ENCODE data around the gene ASPHD2. TPM values are rescaled to one million over a fixed set of nuclear protein-coding genes. Genes with fewer than 3 reads are reported as not detected.

Gene ASPHD2
- total and polyA plus RNA-seq, 8 donors, result 0.45 to 48.4 (median 3.9) TPM

DNA sequence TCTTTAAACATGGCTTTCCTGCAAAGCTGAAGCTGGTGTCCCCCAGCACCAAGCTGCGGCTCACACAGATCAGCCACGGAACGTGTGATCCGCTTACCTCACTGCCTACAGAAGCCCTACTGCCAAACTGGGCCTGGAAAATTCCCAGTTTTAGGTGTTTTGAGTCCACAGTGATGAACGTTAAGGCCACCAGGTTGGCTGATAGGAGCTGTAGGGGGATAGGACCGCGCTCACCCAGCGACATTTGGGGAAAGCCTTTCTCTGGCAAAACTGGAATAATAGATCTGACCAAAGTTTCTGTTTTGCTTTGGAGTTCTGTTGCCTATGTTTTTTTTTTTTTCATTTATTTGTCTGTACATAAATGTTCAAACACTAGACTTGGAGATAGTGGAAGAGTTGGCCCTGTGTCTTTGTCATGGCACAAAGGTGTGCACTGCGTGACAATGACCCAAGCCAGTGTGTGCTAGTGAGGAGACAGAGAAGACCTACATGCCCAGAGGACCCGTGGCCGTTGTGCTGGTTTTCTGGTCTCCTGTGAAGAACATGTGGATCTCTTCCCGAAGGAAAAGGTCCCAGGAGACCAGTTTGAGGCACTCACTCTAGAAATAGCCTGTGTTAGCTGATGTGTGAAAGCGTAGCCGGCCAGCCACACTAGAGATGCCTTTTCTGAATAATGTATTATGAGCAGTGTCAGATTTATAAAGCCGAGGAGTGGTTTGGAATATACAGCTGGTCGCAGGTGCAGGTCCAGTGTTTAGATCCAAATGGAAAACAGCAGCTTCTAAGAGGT is 15.0 kb downstream of the ASPHD2 start:
- Histone ChIP-seq H3K27ac (no peak overlapping the region), H3K27me3 (no peaks in the 10 kb centered on the region), H3K4me1 (peaks cover 0 to 17% (median 1%) of the 10 kb centered on the region in 4 donors), H3K9me3 (no peaks in the 10 kb centered on the region), H3K36me3 (peaks cover 0 to 14% (median 9%) of the 10 kb centered on the region in 4 donors), H3K4me3 (no peak overlapping the region)
- TF ChIP-seq POLR2A (IDR thresholded peaks at IDR 0.05), result no peak
- TF ChIP-seq POLR2AphosphoS5 (IDR thresholded peaks at IDR 0.05), result no peak
- TF ChIP-seq, protein P1, sequence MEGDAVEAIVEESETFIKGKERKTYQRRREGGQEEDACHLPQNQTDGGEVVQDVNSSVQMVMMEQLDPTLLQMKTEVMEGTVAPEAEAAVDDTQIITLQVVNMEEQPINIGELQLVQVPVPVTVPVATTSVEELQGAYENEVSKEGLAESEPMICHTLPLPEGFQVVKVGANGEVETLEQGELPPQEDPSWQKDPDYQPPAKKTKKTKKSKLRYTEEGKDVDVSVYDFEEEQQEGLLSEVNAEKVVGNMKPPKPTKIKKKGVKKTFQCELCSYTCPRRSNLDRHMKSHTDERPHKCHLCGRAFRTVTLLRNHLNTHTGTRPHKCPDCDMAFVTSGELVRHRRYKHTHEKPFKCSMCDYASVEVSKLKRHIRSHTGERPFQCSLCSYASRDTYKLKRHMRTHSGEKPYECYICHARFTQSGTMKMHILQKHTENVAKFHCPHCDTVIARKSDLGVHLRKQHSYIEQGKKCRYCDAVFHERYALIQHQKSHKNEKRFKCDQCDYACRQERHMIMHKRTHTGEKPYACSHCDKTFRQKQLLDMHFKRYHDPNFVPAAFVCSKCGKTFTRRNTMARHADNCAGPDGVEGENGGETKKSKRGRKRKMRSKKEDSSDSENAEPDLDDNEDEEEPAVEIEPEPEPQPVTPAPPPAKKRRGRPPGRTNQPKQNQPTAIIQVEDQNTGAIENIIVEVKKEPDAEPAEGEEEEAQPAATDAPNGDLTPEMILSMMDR (IDR thresholded peaks at IDR 0.05), result no peak
- no peak for TF ChIP-seq EP300 (IDR thresholded peaks at IDR 0.05)
- intact Hi-C loops (cut with DNase I; ENCODE audit: low total_unique reads), result no loop called here
- whole genome bisulfite sequencing, 5 donors, result 88 to 92% (median 90%) methylated on average over 16 of the region's 16 CpGs
- no peak for DNase-seq

DNA sequence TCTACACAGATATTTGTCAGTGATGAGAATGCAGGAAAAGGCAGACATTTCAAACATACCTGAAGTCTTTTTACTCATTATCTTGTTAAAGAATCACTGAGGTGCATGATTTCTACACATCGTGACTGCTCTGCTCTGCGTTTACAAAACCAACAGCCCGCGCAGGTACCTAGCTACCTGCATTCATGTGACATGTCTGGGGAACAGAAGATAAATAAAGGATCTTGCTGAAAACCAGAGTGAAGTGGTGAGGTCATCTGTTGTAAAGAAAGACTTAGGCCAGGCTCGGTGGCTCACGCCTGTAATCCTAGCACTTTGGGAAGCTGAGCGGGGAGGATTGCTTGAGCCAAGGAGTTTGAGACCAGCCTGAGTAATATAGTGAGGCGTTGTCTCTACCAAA is 15.7 kb downstream of the ASPHD2 start:
- intact Hi-C loops (cut with DNase I; ENCODE audit: low total_unique reads), result no loop called here
- no peaks in the 10 kb centered on the region for H3K9me3 ChIP-seq
- peaks cover 0 to 15% (median 0%) of the 10 kb centered on the region in 4 donors for H3K4me1 ChIP-seq
- WGBS, 5 donors, result 63 to 85% (median 77%) methylated on average over 8 of the region's 8 CpGs
- TF ChIP-seq POLR2AphosphoS5 (IDR thresholded peaks at IDR 0.05) (no peak), POLR2A (IDR thresholded peaks at IDR 0.05) (no peak), EP300 (IDR thresholded peaks at IDR 0.05) (no peak)
- TF ChIP-seq, protein P1 (IDR thresholded peaks at IDR 0.05), result no peak
- peaks cover 0 to 17% (median 11%) of the 10 kb centered on the region in 4 donors for H3K36me3 ChIP-seq
- H3K27me3 ChIP-seq, result no peaks in the 10 kb centered on the region
- no peak overlapping the region for H3K27ac ChIP-seq
- no peak overlapping the region for H3K4me3 ChIP-seq
- peak in 1 of 2 donors; percentile 51 for DNase-seq

DNA sequence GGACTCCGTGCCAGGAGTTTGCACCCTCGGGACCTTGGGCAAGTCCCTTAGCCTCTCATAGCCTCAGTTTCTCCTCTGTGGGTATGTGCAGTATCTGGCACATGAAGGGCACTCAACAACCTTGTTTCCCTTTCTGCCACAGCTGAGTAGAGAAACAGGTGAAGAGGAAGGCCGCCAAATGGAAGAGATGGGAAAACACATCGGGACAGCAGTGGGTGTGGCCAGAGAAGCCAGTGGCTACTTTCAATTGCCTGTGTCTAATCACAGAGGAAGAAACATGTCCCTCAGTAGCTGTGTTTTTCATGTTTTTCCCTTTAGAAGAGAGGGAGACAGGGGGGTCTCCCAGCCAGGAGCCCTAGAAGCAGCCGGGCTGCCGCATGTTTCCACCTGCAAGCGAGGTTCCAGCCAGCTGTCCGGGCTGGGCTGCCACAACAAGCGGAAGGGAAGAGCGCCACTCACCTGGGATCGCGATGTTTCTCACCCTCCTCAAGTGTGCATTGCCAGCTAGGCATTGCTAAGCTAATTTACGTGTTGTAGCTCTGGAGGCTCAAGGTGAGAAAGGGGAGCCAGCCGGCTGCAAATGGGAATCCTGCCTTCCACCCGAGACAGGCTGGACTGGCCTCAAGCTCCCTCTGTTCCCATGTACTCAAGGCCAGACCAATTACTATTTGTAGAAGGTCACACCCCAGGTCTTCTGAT is 16.7 kb downstream of the ASPHD2 start:
- WGBS, 5 donors, result 73 to 81% (median 79%) methylated on average over 15 of the region's 15 CpGs

More for the DNA sequence above, 16.7 kb downstream of the ASPHD2 start:
- peak in 1 of 2 donors; percentile 21 for DNase-seq
- Histone ChIP-seq H3K9me3 (no peaks in the 10 kb centered on the region), H3K4me1 (peaks cover 0 to 15% (median 0%) of the 10 kb centered on the region in 4 donors), H3K4me3 (no peak overlapping the region), H3K27ac (no peak overlapping the region), H3K27me3 (no peaks in the 10 kb centered on the region), H3K36me3 (peaks cover 0 to 27% (median 20%) of the 10 kb centered on the region in 4 donors)
- intact Hi-C loops (cut with DNase I; ENCODE audit: low total_unique reads), result no loop called here
- TF ChIP-seq EP300 (IDR thresholded peaks at IDR 0.05) (no peak), POLR2A (IDR thresholded peaks at IDR 0.05) (no peak), POLR2AphosphoS5 (IDR thresholded peaks at IDR 0.05) (no peak)
- TF ChIP-seq, protein P1 (IDR thresholded peaks at IDR 0.05), result no peak
